ENCODE measurements around the gene PKN1. TPM values are rescaled to one million over a fixed set of nuclear protein-coding genes. Genes with fewer than 3 reads are reported as not detected.

The PKN1 gene
- total RNA-seq, 1 donor = 167 TPM

DNA sequence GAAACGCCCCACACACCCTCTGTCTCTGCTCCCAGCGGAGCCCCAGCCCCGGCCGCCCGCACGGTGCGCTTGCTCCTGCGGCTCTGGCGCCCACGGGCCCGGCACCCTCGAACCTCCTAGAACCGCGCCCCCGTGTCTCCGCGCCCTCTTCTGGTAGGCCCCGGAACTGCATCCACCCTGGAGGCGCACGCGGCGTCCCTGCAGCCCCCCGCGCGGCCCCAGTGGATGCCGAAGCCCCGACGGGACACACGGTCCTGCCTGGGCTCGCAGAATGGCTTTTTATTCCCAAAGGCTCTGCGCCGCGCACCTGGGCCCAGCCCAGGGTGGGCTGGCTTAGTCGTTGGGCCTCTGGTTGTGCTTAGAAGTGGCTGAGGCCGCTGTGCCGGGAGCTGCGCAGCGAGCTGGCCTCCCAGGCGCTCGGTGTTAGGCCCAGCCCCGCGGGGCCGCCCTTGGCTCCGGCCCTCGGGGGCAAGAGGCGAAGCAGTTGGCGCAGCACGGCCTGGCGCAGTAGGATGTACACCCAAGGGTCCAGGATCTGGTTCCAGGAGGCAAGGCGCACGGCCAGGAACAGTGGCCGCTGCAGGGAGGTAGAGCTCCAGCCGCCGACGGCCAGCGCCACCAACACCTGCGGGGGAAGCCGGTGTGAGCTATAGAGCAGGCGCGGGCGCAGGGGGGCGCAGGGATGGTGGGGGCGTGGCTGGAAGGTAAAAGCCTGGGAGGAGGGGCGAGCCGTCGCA is 39.3 kb downstream of the PKN1 start:
- no peak overlapping the region for H2AFZ ChIP-seq (ENCODE audit: low read length)

DNA sequence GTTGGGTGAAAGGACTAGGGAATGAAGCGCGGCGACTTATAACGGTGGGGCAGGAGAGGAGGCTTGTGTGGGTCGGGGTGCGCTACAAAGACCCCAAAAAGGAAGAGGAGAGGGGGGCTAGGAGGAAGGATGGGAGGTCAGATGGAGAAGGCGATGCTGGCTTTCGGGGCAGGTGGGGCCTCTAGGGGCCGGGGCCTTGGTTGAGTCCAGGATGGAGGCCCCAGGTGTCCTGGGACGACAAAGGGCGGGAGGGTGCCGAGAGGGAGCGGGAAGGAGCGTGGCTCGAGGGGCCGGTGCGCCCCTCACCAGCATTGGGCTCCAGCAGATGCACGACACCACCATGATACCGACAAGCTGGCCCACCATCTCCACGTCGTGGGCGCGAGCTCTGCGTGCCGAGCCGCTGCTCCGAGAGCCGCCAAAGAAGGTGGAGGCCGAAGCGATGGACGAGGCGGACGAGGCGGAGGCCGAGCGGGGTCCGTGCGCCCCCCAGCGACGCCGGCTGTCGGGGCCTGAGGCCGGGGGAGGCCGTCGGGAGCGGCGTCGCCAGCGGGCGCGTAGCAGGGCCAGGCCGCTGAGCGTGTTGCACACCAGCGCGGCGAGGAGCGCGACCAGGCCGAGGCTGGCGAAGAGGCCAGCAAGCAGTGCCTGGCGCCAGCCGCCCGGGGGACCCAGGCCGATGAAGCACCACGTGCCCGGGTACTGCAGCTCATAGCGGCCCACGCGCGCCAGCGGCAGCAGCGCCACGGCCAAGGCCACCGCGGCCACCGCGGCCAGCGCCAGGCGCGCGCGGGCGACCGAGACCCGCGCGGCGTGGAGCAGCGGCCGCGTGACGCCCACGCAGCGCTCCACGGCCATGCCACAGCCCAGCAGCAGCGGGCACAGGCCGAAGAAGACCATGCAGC is 40.2 kb downstream of the PKN1 start:
- H3K36me3 ChIP-seq (ENCODE audit: insufficient read depth, low read length) = peaks cover 6% of the 10 kb centered on the region
- TF ChIP-seq, protein P1, sequence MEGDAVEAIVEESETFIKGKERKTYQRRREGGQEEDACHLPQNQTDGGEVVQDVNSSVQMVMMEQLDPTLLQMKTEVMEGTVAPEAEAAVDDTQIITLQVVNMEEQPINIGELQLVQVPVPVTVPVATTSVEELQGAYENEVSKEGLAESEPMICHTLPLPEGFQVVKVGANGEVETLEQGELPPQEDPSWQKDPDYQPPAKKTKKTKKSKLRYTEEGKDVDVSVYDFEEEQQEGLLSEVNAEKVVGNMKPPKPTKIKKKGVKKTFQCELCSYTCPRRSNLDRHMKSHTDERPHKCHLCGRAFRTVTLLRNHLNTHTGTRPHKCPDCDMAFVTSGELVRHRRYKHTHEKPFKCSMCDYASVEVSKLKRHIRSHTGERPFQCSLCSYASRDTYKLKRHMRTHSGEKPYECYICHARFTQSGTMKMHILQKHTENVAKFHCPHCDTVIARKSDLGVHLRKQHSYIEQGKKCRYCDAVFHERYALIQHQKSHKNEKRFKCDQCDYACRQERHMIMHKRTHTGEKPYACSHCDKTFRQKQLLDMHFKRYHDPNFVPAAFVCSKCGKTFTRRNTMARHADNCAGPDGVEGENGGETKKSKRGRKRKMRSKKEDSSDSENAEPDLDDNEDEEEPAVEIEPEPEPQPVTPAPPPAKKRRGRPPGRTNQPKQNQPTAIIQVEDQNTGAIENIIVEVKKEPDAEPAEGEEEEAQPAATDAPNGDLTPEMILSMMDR (IDR thresholded peaks at IDR 0.05; ENCODE audit: extremely low read depth, low read depth, low read length) = no peak
- no peak overlapping the region for H3K27ac ChIP-seq (ENCODE audit: low read depth, low read length)
- H3K27me3 ChIP-seq (ENCODE audit: insufficient read depth, low read length) = peaks cover 9% of the 10 kb centered on the region
- no peak overlapping the region for H2AFZ ChIP-seq (ENCODE audit: low read length)
- H3K79me2 ChIP-seq (ENCODE audit: insufficient read depth, low read length) = no peaks in the 10 kb centered on the region
- no peaks in the 10 kb centered on the region for H3K9me3 ChIP-seq (ENCODE audit: low read depth, low read length)
- H3K4me2 ChIP-seq (ENCODE audit: insufficient read depth, low read length) = no peak overlapping the region
- peak; percentile 75 for DNase-seq (ENCODE audit: insufficient read length, low spot score, missing footprints)
- peaks cover 24% of the 10 kb centered on the region for H3K4me1 ChIP-seq (ENCODE audit: insufficient read depth, low read length)
- H3K4me3 ChIP-seq (ENCODE audit: insufficient read depth, low read length) = no peak overlapping the region
- peaks cover 25% of the 10 kb centered on the region for H4K20me1 ChIP-seq (ENCODE audit: insufficient read depth, low read length)

More for the DNA sequence above, 39.3 kb downstream of the PKN1 start:
- Histone ChIP-seq H3K4me2 (ENCODE audit: insufficient read depth, low read length) (peak overlapping the region; percentile 57), H3K36me3 (ENCODE audit: insufficient read depth, low read length) (peaks cover 9% of the 10 kb centered on the region), H3K27ac (ENCODE audit: low read depth, low read length) (no peak overlapping the region), H3K9me3 (ENCODE audit: low read depth, low read length) (no peaks in the 10 kb centered on the region), H3K4me1 (ENCODE audit: insufficient read depth, low read length) (peaks cover 21% of the 10 kb centered on the region), H3K79me2 (ENCODE audit: insufficient read depth, low read length) (no peaks in the 10 kb centered on the region), H3K27me3 (ENCODE audit: insufficient read depth, low read length) (peaks cover 9% of the 10 kb centered on the region), H4K20me1 (ENCODE audit: insufficient read depth, low read length) (peaks cover 17% of the 10 kb centered on the region), H3K4me3 (ENCODE audit: insufficient read depth, low read length) (peak overlapping the region; percentile 42)
- peak; percentile 99 for DNase-seq (ENCODE audit: insufficient read length, low spot score, missing footprints)
- TF ChIP-seq, protein P1 (IDR thresholded peaks at IDR 0.05; ENCODE audit: extremely low read depth, low read depth, low read length) = peak; percentile 73

DNA sequence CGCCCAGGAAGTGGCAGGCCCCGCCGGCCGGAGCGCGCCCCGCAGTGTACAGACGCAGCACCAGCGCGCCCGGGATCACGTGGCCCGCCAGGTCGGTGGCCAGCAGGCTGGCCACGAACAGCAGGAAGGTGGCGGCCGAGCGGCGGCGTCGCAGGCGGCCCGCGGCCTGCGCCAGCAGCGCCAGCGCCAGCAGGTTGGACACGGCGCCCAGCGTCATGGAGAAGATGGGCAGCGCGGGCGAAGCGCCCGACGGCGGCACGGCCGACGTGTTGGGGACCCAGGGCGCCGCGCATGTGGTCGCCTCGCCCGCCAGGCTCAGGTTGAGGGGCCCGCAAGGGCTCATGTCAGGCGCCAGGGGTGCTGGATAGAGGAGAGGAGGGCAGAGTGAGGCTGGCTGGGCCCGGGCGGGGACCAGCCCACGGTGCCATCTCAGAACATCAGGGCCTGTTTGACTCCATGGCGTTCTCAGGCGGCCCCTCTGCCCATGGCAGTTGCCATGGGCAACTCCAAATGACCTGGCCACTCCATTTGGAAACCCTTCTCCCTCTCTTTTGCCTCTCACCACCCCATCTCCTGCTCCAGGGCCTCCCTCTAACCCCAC is 41.0 kb downstream of the PKN1 start:
- H3K9me3 ChIP-seq (ENCODE audit: low read depth, low read length) = no peaks in the 10 kb centered on the region
- H2AFZ ChIP-seq (ENCODE audit: low read length) = no peak overlapping the region
- no peak overlapping the region for H3K27ac ChIP-seq (ENCODE audit: low read depth, low read length)
- no peak overlapping the region for H3K4me2 ChIP-seq (ENCODE audit: insufficient read depth, low read length)
- peaks cover 9% of the 10 kb centered on the region for H3K27me3 ChIP-seq (ENCODE audit: insufficient read depth, low read length)
- TF ChIP-seq, protein P1 (IDR thresholded peaks at IDR 0.05; ENCODE audit: extremely low read depth, low read depth, low read length) = no peak
- peaks cover 28% of the 10 kb centered on the region for H4K20me1 ChIP-seq (ENCODE audit: insufficient read depth, low read length)
- H3K79me2 ChIP-seq (ENCODE audit: insufficient read depth, low read length) = no peaks in the 10 kb centered on the region
- peak; percentile 93 for DNase-seq (ENCODE audit: insufficient read length, low spot score, missing footprints)
- peaks cover 24% of the 10 kb centered on the region for H3K4me1 ChIP-seq (ENCODE audit: insufficient read depth, low read length)
- peaks cover 11% of the 10 kb centered on the region for H3K36me3 ChIP-seq (ENCODE audit: insufficient read depth, low read length)
- no peak overlapping the region for H3K4me3 ChIP-seq (ENCODE audit: insufficient read depth, low read length)

All from osteoblast (primary cell).